NT2/D1 (cell line): Measurements from ENCODE around the gene MMP20.

Experiments
- YY1 ChIP-seq: IDR thresholded peaks from 2 replicates; pipeline ENCODE4 v1.6.1; 2011; ENCODE audit not compliant: insufficient read length, insufficient read depth
- ZNF274 ChIP-seq: IDR thresholded peaks from 2 replicates; pipeline ENCODE4 v1.6.1; 2011; ENCODE audit warnings: mild to moderate bottlenecking, low read depth, low read length

GRCh38 chr11:102555091-102555490 lies 70.0 kb downstream of the MMP20 start:
- TF ChIP-seq ZNF274 (no peak), YY1 (no peak)
